Liver (tissue), 9 donors: Measurements from ENCODE around the gene TRIM41. TPM values are rescaled to one million over a fixed set of nuclear protein-coding genes. Genes with fewer than 3 reads are reported as not detected.

ENCODE experiments used
- DNase-seq: peaks from one replicate; pipeline ENCODE4 v3.0.0-alpha.2; 2017; ENCODE audit warnings: low spot score
- H3K27ac ChIP-seq, 2 donors: one replicate each; pipeline ENCODE4 v1.7.0; 2013; ENCODE audit warnings: inconsistent platforms in 2 of 2, low read length in 2 of 2, control low read depth in 1 of 2, low read depth in 1 of 2, mild to moderate bottlenecking in 1 of 2
- H3K27me3 ChIP-seq, 4 donors: one replicate each; pipeline versions ENCODE4 v1.6.1 to v1.7.0; 2013; ENCODE audit warnings: low read length in 3 of 4, inconsistent platforms in 1 of 4, mild to moderate bottlenecking in 1 of 4, moderate library complexity in 1 of 4; ENCODE audit not compliant: control insufficient read depth in 4 of 4, insufficient read depth in 4 of 4
- H3K36me3 ChIP-seq, 4 donors: one replicate each; pipeline versions ENCODE4 v1.6.1 to v1.7.0; 2013; ENCODE audit warnings: low read length in 3 of 4, mild to moderate bottlenecking in 3 of 4, low read depth in 1 of 4, moderate library complexity in 1 of 4; ENCODE audit not compliant: control insufficient read depth in 4 of 4, insufficient read depth in 3 of 4
- H3K4me1 ChIP-seq, 4 donors: one replicate each; pipeline versions ENCODE4 v1.6.1 to v1.7.0; 2013; ENCODE audit warnings: low read length in 3 of 4, mild to moderate bottlenecking in 3 of 4, moderate library complexity in 1 of 4; ENCODE audit not compliant: control insufficient read depth in 4 of 4, insufficient read depth in 4 of 4
- H3K4me3 ChIP-seq, 3 donors: one replicate each; pipeline versions ENCODE4 v1.6.1 to v1.7.0; 2013; ENCODE audit warnings: low read length in 3 of 3, control low read depth in 1 of 3, low read depth in 1 of 3, mild to moderate bottlenecking in 1 of 3
- H3K9ac ChIP-seq, 2 donors: one replicate each; pipeline ENCODE4 v1.7.0; 2013; ENCODE audit warnings: low read length in 2 of 2, mild to moderate bottlenecking in 2 of 2, moderate library complexity in 2 of 2, control low read depth in 1 of 2, low read depth in 1 of 2
- H3K9me3 ChIP-seq, 4 donors: one replicate each; pipeline versions ENCODE4 v1.6.1 to v1.7.0; 2013; ENCODE audit warnings: low read length in 3 of 4; ENCODE audit not compliant: control insufficient read depth in 4 of 4
- GABPA ChIP-seq, 2 donors: IDR thresholded peaks in 1 of 2; conservative IDR thresholded peaks in 1 of 2; 2 replicates each; pipeline ENCODE4 v1.6.1; 2016; ENCODE audit warnings: antibody characterized with exemption in 2 of 2, mild to moderate bottlenecking in 1 of 2, moderate library complexity in 1 of 2
- HNF4G ChIP-seq: IDR thresholded peaks from 2 replicates; pipeline ENCODE4 v1.6.1; 2016; ENCODE audit warnings: antibody characterized with exemption
- MAX ChIP-seq: IDR thresholded peaks from 2 replicates; pipeline ENCODE4 v1.6.1; 2016; ENCODE audit warnings: antibody characterized with exemption
- RAD21 ChIP-seq, 2 donors: IDR thresholded peaks; 2 replicates each; pipeline ENCODE4 v1.6.1; 2016; ENCODE audit warnings: antibody characterized with exemption in 2 of 2, mild to moderate bottlenecking in 2 of 2
- SP1 ChIP-seq: IDR thresholded peaks from 2 replicates; pipeline ENCODE4 v1.6.1; 2018; ENCODE audit warnings: antibody characterized with exemption, mild to moderate bottlenecking
- ZBTB33 ChIP-seq: IDR thresholded peaks from 2 replicates; pipeline ENCODE4 v1.6.1; 2016; ENCODE audit warnings: antibody characterized with exemption
- WGBS: extraction: QIAGEN DNeasy Blood & Tissue Kit; methylation state at CpG from one replicate; pipeline ENCODE4 v1.1.7; 2013; 5-methylcytosine and 5-hydroxymethylcytosine counted together
- polyA plus RNA-seq, 2 donors: library from polyadenylated mRNA; stranded (reverse) in 1 of 2; unstranded in 1 of 2; fragments of 200-250 nt in 1 of 2; fragments of >200 nt in 1 of 2; fragmentation: Nextera tagmentation in 1 of 2; extraction: Ambion mirVana in 1 of 2; gene quantifications; one replicate each; pipeline versions ENCODE4 v1.2.1 to v1.2.3, GENCODE V29; 2013 to 2015
- total RNA-seq, 2 donors: library from RNA; depleted of rRNA; stranded (reverse); fragments of >200 nt; gene quantifications; one replicate each; pipeline ENCODE4 v1.2.3, GENCODE V29; 2014
- TF ChIP-seq, protein P1 (sequence below): fragments of 150-350 bp; IDR thresholded peaks from 2 replicates; pipeline ENCODE4 v1.5.1; 2017; ENCODE audit warnings: improper control_type of control experiment, low read depth, low read length; ENCODE audit not compliant: missing input control
- donor health status: healthy.
- donor health status: healthy.
- donor health status: healthy.
- donor health status: healthy.
- donor health status: healthy.

The TRIM41 gene
- total and polyA plus RNA-seq, 4 donors, result 2.8 to 14.1 (median 11.0) TPM

DNA sequence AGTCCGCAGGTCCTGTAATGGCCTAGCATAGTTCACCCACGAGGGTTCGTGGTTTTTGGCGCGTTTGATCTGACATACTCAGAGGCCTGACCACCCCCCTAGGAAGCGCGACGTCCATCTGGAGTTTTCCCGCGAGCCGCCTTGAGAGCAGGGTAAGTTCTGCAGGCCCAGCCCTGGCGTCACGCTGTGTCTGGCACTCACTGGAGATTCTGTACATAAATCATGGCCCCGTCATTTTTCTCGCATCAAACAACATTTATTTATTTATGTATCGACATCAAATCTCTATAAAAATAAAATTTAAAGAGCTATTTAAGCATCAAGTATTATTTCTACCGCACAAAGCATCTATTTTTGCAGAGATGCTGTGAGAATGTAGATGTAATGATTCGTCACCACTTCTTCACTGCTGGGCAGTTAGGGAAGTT lies 437 bp upstream of the TRIM41 start:
- Histone ChIP-seq H3K36me3 (peaks cover 0 to 4% (median under 1%) of the 10 kb centered on the region in 4 donors), H3K9me3 (no peaks in the 10 kb centered on the region), H3K4me1 (peaks cover 11 to 33% (median 18%) of the 10 kb centered on the region in 4 donors), H3K27me3 (no peaks in the 10 kb centered on the region), H3K9ac (peak overlapping the region; percentile 43 to 83), H3K4me3 (peak overlapping the region; percentile 64 to 92 (median 87)), H3K27ac (peak overlapping the region; percentile 88 to 96)
- TF ChIP-seq RAD21 (IDR thresholded peaks at IDR 0.05), result no peak
- TF ChIP-seq, protein P1, sequence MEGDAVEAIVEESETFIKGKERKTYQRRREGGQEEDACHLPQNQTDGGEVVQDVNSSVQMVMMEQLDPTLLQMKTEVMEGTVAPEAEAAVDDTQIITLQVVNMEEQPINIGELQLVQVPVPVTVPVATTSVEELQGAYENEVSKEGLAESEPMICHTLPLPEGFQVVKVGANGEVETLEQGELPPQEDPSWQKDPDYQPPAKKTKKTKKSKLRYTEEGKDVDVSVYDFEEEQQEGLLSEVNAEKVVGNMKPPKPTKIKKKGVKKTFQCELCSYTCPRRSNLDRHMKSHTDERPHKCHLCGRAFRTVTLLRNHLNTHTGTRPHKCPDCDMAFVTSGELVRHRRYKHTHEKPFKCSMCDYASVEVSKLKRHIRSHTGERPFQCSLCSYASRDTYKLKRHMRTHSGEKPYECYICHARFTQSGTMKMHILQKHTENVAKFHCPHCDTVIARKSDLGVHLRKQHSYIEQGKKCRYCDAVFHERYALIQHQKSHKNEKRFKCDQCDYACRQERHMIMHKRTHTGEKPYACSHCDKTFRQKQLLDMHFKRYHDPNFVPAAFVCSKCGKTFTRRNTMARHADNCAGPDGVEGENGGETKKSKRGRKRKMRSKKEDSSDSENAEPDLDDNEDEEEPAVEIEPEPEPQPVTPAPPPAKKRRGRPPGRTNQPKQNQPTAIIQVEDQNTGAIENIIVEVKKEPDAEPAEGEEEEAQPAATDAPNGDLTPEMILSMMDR, result peak; percentile 31
- WGBS, result 1% methylated on average over 18 of the region's 18 CpGs
- DNase-seq, result no peak

DNA sequence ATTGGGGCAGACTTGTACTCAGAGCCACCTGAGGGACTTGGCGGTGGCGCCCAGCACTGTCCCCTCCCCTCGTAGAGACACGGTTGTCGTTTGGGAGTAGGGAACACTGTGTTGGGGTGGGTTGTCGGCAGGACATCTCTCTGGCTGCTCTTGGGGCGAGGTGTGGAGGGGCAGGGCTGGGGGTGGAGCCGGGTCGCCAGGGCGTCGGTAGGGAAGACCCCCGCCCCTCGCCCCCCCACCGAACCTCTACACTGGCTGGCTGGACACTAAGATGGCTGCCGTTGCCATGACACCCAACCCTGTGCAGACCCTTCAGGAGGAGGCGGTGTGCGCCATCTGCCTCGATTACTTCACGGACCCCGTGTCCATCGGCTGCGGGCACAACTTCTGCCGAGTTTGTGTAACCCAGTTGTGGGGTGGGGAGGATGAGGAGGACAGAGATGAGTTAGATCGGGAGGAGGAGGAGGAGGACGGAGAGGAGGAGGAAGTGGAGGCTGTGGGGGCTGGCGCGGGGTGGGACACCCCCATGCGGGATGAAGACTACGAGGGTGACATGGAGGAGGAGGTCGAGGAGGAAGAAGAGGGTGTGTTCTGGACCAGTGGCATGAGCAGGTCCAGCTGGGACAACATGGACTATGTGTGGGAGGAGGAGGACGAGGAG lies 778 bp downstream of the TRIM41 start:
- Histone ChIP-seq H3K27ac (peak overlapping the region; percentile 88 to 96), H3K9me3 (no peaks in the 10 kb centered on the region), H3K36me3 (peaks cover 0 to 4% (median 2%) of the 10 kb centered on the region in 4 donors), H3K4me1 (peaks cover 10 to 28% (median 15%) of the 10 kb centered on the region in 4 donors), H3K4me3 (peak overlapping the region; percentile 64 to 92 (median 87)), H3K9ac (peak overlapping the region in 1 of 2 donors; percentile 84), H3K27me3 (no peaks in the 10 kb centered on the region)
- TF ChIP-seq MAX (no peak), ZBTB33 (no peak), GABPA (IDR thresholded peaks at IDR 0.05 in 1 of 2, conservative IDR thresholded peaks at IDR 0.05 in 1 of 2) (no peak)
- WGBS, result 5% methylated on average over 31 of the region's 31 CpGs
- no peak for DNase-seq

- Histone ChIP-seq H3K27me3 (no peaks in the 10 kb centered on the region), H3K9me3 (no peaks in the 10 kb centered on the region), H3K4me1 (peaks cover 10 to 28% (median 15%) of the 10 kb centered on the region in 4 donors), H3K4me3 (peak overlapping the region in 2 of 3 donors; percentile 64 to 87), H3K9ac (no peak overlapping the region), H3K36me3 (peaks cover 0 to 4% (median 2%) of the 10 kb centered on the region in 4 donors), H3K27ac (no peak overlapping the region)
- 82% methylated on average over 22 of the region's 22 CpGs for WGBS
- no peak for TF ChIP-seq SP1
- TF ChIP-seq HNF4G, result no peak
- TF ChIP-seq MAX, result no peak
- no peak for TF ChIP-seq GABPA (IDR thresholded peaks at IDR 0.05 in 1 of 2, conservative IDR thresholded peaks at IDR 0.05 in 1 of 2)
- no peak for DNase-seq
Observed at GRCh38 chr5:181224390-181225229, 1.5 kb downstream of the TRIM41 start.
